Pulmonary artery endothelial cell (primary cell): ENCODE results near the gene C5orf34. TPM values are rescaled to one million over a fixed set of nuclear protein-coding genes. Genes with fewer than 3 reads are reported as not detected.
"Not testable (repeated sequence)": the region's sequence is repeated elsewhere in the genome, so short reads cannot be mapped to it uniquely, and the experiment has no call there.

ENCODE experiments used
- DNase-seq: peaks from one replicate; pipeline ENCODE4 v3.0.0-alpha.2; 2011; ENCODE audit warnings: low read depth, low spot score
- total RNA-seq: library from RNA; depleted of rRNA; stranded (reverse); fragments of >200 nt; gene quantifications from 2 replicates; pipeline ENCODE4 v1.2.3, GENCODE V29; 2014

The C5orf34 gene
- total RNA-seq, 1 donor from 2014 or later, result 4.2 TPM

- DNase-seq, result no peak
These were observed 505 bp downstream of the C5orf34 start for GRCh38 chr5:43514471-43514815.

- no peak for DNase-seq
These were observed 923 bp downstream of the C5orf34 start for GRCh38 chr5:43514025-43514424.

- DNase-seq, result not testable (repeated sequence)
These were observed 3.9 kb downstream of the C5orf34 start for GRCh38 chr5:43511062-43511461.

GRCh38 chr5:43498581-43498980, 16.4 kb downstream of the C5orf34 start:
- no peak for DNase-seq

- no peak for DNase-seq
These were observed 17.4 kb downstream of the C5orf34 start for GRCh38 chr5:43497311-43498104.

- no peak for DNase-seq
These were observed 23.6 kb downstream of the C5orf34 start for GRCh38 chr5:43491326-43491725.

GRCh38 chr5:43486353-43486752, 28.6 kb downstream of the C5orf34 start:
- DNase-seq, result no peak

- no peak for DNase-seq
These were observed 29.5 kb downstream of the C5orf34 start for GRCh38 chr5:43485406-43485805.

GRCh38 chr5:43484106-43484849, 30.7 kb downstream of the C5orf34 start:
- DNase-seq, result peak; percentile 59

GRCh38 chr5:43483298-43484105, 31.4 kb downstream of the C5orf34 start, which contains the start of gene TMEM267:
Gene TMEM267, minus strand, starts transcription at chr5:43483865. Its CDS starts 29,896 bp downstream, at chr5:43453969.
- DNase-seq, result peak; percentile 81

- no peak for DNase-seq
These were observed 32.3 kb downstream of the C5orf34 start for GRCh38 chr5:43482490-43483297.

GRCh38 chr5:43469671-43470391, 45.1 kb downstream of the C5orf34 start:
- DNase-seq, result no peak

- no peak for DNase-seq
These were observed 47.8 kb downstream of the C5orf34 start for GRCh38 chr5:43467100-43467499.

- DNase-seq, result not testable (repeated sequence)
These were observed 49.5 kb downstream of the C5orf34 start for GRCh38 chr5:43465455-43465854.

- DNase-seq, result no peak
These were observed 53.9 kb downstream of the C5orf34 start for GRCh38 chr5:43461066-43461465.

GRCh38 chr5:43456556-43456955, 58.4 kb downstream of the C5orf34 start:
- no peak for DNase-seq

- not testable (repeated sequence) for DNase-seq
These were observed 73.4 kb downstream of the C5orf34 start for GRCh38 chr5:43441575-43441974.

GRCh38 chr5:43437062-43437660, 77.8 kb downstream of the C5orf34 start:
- no peak for DNase-seq
